Fibroblast of lung (primary cell): Measurements from ENCODE around the gene HBP1.

Experiments
- EZH2 ChIP-seq: IDR thresholded peaks from 2 replicates; pipeline ENCODE4 v1.5.1; 2012; ENCODE audit warnings: low read length, control low read depth, mild to moderate bottlenecking; ENCODE audit errors: missing control alignments
- TF ChIP-seq, protein P1 (sequence below), 2 donors: IDR thresholded peaks in 1 of 2; conservative IDR thresholded peaks in 1 of 2; 1 replicate in 1 of 2; 2 replicates in 1 of 2; pipeline ENCODE4 v1.5.1; 2011 to 2012; ENCODE audit warnings: low read length in 2 of 2, control low read depth in 1 of 2, inconsistent platforms in 1 of 2, low read depth in 1 of 2, mild to moderate bottlenecking in 1 of 2

DNA sequence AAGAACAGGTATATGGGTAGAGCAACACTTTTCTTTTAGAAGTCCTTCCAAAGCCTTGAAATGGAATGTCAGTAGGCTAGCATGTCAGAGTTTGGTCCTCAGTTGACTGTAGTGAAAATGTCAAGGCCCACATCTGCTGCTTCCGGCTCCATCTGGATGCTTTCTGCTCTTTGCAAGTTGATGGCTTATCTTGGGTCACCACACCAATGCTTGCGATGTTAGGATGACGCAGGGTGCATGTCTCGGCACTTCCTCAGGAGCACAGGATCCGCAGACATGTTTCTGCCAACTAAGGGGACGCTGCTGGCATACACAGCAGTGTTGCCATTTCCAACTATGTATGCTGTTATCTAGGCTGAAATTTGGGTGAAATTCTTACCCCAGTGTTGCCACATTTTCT, 14.0 kb upstream of the HBP1 start:
- TF ChIP-seq, protein P1, sequence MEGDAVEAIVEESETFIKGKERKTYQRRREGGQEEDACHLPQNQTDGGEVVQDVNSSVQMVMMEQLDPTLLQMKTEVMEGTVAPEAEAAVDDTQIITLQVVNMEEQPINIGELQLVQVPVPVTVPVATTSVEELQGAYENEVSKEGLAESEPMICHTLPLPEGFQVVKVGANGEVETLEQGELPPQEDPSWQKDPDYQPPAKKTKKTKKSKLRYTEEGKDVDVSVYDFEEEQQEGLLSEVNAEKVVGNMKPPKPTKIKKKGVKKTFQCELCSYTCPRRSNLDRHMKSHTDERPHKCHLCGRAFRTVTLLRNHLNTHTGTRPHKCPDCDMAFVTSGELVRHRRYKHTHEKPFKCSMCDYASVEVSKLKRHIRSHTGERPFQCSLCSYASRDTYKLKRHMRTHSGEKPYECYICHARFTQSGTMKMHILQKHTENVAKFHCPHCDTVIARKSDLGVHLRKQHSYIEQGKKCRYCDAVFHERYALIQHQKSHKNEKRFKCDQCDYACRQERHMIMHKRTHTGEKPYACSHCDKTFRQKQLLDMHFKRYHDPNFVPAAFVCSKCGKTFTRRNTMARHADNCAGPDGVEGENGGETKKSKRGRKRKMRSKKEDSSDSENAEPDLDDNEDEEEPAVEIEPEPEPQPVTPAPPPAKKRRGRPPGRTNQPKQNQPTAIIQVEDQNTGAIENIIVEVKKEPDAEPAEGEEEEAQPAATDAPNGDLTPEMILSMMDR (conservative IDR thresholded peaks at IDR 0.05 in 1 of 2, IDR thresholded peaks at IDR 0.05 in 1 of 2; ENCODE audit: low read depth in 1 of 2, low read length in 2 of 2): no peak
- TF ChIP-seq EZH2: no peak
